ENCODE results near the gene APOBEC3B.
"Not testable (repeated sequence)": the region's sequence is repeated elsewhere in the genome, so short reads cannot be mapped to it uniquely, and the experiment has no call there.

APOBEC3B gene

DNA sequence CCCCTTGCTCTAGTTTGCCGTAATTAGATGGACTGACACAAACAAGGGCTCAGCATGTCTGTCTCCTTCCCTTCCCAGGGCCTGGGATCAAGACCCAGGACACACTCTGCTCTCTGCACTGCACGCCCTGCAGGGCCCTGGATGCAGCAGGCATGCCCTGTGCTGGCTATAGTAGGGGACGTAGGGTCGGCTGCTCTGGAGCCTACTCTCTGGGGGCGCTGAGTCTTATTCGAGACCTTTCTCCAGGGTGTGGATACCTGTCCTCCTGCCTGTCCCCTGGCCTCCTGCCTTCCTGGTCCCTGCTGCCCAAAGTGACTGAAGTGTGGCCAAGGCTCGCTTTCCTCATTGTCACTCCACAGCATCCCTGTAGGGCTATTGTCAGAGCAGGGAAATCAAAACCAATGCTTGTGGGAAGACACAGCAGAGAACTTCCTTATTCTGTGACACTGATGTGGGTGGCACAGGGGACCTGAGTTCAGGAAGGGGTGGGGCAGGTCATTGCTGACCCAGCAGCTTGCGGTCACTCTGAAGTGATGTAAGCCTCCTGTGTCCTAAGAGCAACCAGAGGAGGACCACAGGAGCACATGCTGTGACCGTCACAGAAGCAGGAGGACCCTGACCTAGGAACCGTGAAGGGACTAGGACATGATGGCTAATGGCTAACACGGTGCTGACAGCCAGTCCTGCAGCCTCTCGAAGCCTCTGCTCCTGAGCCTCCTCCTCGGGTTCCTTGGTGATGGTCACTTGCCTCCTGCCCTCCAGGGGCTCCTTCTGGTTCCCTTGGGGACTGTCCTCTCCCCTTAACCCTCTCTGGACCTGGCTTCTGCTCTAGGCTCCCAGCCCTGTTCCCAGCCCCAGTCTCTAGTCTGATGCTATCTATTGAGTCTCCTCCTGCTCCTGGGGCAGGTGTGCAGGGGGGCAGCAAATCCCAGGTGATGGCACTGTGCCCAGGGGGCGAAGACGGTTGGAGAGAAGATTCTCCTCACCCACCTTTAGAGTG lies 14.4 kb upstream of the APOBEC3B start:
- DNase-seq = no peak

DNA sequence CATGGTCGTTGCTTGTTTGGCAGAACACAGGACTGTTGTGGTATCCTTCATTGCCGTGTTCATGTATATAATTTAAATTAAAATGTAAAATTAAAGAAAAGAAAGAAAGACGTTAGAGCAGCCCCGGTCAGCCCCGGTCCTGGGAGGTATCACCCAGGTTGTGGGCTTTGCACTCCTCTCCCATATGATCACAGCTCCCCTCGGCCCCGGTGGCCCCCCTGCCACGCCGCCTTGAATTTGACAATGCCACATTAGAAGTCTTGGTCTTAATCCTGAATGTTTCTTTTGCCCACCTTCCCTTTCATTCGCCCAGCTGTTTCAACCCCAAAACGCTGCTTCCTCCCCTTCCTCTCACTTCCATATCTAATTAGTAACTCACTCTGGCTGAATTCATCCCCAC lies 13.3 kb upstream of the APOBEC3B start:
- DNase-seq = no peak

DNA sequence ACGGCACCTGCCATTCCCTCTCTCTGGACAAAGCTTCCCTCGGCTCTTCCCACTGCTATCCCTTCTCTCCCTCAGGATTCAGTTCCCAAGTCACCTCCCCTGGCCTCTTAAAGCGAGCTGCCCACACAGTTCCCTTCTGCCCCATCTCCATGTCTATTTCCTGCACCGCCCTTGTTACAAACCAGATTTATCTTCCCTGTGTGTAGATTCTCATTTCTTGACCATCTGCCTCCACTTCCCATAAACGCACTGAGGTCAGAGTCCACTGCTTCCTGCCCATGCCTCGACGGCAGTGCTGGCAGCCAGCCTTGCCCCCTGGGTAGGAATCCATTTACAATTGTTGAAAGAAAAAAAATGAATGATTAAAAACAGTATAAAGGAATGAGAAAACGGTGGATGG lies 11.6 kb upstream of the APOBEC3B start:
- no peak for DNase-seq

DNA sequence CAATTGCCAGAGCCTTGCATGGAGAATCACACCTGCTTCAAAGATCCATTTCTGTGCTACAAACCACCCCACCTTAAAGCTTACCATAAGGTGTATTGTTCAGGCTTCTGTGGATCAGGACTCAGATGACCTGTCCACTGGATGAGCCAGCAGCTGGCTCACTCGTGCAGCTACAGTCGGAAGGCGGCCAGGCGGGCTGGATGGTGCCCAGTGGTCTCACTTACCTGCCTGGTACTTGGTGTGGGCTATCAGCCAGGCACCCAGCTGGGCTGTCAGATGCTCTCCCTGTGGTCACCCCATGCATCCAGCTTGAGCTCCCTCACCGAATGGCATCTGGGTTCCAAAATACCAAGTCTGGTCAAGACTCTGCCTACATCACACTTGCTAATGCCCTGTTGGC lies 10.9 kb upstream of the APOBEC3B start:
- DNase-seq = no peak

- DNase-seq = no peak
Observed at GRCh38 chr22:38971791-38972190, 10.4 kb upstream of the APOBEC3B start.

DNA sequence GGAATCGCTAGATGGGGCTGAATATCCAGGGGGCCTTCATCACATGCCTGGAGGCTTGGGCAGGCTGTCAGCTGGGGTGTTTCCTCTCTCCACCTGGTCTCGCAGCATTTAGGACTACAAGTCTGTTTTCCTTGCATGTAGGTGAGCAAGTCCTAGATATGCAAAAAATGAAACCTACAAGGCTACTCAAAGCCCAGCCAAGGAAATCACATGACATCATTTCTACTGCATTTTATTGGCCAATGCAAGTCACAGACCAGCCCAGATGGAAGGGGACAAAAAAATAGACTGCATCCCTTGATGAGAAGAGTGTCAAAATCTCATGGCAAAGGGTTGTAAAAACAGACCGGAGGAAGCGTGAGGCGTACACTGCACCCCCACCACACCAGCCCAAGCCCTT lies 9.6 kb upstream of the APOBEC3B start:
- no peak for DNase-seq

- DNase-seq = peak; percentile 51
Observed at GRCh38 chr22:38973289-38974169, 8.6 kb upstream of the APOBEC3B start.

DNA sequence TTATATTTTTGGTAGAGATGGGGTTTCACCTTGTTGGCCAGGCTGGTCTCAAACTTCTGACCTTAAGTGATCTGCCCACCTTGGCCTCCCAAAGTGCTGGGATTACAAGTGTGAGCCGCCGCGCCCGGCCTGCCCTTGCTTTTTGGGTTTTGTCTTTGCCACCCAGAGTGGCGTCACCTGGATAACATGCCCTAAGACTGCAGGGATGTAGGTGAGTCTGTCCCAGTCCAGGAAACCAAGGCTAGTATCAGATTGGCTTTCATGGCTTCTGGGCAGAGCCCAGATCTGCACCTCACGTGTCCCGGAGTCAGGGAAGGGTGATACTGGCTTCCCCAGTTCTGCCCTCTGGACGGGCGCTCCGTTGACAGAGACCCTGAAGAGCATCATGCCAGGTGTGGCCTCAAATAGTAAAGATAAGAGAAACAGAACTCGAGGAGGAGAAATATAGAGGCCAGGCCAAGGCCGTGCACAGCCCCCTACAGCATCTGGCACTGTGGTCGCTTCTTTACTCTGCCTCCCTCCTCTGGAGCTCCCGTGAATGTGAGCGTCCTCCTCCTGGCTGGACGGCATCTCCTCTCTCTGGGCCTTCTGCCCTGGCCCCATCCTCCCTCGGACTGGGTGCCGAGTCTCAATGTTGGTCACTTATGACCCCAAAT lies 7.8 kb upstream of the APOBEC3B start:
- no peak for DNase-seq

DNA sequence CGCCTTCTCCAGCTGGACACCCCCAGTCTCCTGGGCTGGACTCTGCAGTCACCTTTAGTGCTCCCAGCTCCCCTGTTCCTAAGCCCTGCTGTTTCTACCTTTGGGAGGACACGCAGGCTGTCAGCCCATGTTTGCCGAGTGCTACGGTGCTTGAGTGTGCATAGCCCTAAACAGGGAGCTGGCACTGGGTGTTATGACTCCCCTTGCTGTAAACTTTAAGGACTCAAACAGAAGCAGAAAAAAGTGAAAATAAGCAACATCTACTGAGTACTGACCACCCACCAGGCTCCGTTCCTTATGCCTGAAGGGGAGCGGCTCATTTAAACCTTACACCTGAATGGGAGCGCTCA lies 7.3 kb upstream of the APOBEC3B start:
- DNase-seq = no peak

DNA sequence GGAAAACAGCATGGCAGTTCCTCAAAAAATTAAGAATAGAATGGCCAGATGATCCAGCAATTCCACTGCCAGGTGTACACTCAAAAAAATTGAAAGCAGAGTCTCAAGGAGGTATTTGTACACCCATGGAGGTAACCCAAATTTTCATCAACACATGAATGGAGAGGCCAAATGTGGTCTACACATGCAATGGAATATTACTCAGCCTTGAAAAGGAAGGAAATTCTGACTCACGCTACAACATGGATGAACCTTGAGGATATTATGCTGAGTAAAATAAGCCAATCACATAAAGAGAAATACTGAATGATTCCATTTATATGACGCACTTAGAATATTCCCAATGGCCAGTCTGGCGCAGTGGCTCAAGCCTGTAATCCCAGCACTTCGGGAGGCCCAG lies 4.9 kb upstream of the APOBEC3B start:
- not testable (repeated sequence) for DNase-seq

DNA sequence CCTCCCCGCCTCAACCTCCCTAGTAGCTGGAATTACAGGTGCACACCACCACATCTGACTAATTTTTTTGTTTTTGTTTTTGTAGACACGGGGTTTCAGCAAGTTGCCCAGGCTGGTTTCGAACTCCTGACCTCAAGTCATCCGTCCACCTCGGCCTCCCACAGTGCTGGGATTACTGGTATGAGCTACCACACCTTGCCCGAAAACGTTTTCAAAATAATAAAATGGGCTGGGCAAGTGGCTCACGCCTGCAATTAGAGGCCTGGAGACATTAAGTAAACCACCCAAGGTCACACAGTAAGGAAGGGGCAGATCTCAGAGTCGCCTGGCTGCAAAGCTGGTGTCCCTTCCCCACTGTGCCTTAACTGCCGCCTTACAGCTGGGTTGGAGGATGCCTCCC lies 1.6 kb upstream of the APOBEC3B start:
- not testable (repeated sequence) for DNase-seq

DNA sequence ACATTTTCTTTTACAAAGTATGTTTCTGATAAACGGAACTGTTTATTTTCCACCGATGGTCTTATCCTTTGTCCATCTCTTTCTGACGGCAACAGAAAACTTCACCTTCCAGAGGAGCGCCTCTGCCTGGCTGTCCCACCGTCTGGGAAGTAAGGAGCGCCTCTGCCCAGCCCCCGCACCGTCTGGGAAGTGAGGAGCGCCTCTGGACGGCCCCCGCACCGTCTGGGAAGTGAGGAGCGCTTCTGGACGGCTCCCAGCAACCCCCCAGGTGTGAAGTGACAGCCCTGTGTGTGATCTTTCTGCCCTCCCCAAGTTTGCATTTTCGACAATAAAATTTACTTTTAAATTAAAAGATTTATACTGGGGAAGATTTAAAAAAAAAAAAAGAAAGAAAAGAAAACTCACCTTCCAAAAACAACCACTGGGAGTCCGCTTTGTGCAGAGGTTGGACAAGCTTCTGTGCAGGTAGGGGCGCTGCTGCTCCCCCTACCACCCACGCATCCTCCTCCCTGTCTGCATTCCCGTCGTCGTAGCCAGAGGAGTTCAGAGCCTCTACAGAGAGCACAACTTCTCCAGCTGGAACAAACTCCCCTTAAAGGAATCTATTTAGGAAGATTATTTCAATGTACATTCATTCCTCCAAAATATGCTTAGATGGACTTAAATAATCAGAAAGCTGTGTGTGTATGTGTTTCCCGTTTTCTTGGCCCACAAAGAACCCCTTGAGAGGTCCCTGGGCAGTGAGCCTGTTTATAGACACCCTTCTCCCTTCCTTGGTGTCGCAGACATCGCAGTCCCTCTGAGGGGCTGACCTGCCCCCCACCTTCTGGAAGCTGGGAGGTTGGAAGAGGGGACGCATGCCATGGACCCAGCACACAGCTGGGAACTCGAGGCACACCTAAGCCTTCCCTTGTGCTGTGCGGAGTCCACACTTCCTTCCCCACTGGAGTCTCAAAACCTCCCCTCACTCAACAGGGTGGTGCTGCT lies 849 bp upstream of the APOBEC3B start:
- DNase-seq = no peak

DNA sequence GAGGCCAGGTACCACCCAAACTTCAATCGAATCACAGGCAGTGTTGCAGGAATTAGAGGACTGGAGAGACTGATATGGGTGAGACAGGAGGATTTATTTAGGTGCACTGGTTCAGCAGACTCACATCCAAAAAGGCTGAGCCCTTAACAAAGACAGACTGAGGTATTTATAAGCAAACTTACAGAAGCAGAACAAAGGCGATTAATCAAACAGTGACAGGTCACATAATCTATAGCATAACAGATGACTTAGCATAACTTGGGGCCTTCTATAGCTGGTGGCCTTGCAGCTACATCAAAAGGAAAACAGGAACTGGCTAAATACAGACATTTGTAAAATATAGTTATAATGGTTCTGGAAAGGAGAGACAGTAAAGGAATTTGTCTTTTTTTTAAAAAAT lies 2.1 kb downstream of the APOBEC3B start:
- DNase-seq = no peak

DNA sequence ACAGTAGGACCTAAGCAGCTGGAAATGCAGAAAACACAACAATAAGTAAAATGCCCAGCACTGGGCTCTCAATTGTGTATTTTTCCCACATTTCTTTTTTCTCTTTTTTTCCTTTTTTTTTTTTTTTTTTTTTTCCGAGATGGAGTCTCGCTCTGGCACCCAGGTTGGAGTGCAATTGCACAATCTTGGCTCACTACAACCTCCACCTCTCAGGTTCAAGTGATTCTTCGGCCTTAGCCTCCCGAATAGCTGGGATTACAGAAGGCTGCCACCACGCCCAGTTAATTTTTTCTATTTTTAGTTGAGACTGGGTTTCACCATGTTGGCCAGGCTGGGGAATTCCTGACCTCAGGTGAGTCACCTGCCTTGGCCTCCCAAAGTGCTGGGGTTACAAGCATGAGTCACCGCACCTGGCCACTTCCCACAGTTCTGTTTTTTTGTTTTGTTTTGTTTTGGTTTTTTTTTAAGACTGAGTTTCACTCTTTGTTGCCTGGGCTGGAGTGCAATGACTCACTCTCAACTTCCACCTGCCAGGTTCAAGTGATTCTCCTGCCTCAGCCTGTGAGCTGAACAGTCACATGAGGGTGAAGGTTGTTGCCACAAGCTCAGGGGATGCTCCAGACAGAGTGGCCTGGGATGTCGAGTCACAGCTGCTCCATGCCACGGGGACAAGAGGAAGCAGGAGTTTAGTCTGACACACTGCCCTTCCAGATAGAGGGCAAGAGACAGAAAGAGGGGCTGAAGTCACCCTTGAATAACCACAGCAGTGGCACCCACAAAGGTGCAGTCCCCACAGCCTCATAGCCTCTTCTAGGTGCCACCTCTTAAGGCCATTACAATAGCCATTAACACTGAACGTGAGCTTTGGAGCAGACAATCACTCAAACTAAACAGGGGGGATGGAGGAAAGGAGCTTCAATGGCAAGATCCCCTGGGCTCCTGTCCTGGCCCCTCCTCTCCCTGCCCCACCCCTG lies 2.9 kb downstream of the APOBEC3B start:
- DNase-seq = peak; percentile 79

GRCh38 chr22:38986629-38987028 lies 4.5 kb downstream of the APOBEC3B start:
- no peak for DNase-seq

DNA sequence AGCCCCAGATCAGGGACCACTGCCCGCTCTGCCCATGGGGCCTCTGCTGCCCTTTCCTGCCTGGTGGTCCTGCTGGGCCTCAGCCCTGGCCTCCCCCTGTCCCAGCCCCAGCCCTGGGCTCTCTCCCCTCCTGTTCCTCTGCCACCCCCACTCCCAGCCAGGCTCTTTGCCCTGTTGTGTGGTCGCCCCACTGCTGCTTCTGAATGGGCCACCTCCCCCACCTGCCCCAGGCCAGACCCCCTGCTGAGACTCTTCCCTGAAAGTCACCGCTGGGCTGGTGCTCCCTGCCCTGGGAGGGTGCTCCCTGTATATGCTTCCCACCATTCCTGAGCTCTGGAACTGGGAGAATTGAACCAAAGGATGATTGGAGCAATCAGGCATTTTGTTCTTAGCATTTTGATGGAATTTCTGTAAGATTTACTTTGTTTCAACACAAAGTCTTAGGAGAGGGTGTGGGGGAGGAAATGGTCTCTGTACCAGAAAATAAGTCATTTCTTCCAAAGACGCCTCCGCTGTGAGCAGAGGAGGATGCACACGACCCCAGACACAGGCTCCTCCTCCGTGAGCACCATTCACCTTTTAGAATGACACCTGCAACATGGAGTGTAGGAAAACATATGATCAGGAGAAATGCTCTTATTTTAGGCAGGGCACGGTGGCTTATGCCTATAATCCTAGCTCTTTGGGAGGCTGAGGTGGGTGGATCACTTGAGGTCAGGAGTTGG lies 5.2 kb downstream of the APOBEC3B start:
- DNase-seq = no peak

- DNase-seq = no peak
Observed at GRCh38 chr22:38989466-38989865, 7.3 kb downstream of the APOBEC3B start.

GRCh38 chr22:38992871-38993371 lies 10.8 kb downstream of the APOBEC3B start:
- DNase-seq = not testable (repeated sequence)

- no peak for DNase-seq
Observed at GRCh38 chr22:38996105-38996504, 14.0 kb downstream of the APOBEC3B start.

GRCh38 chr22:38997518-38997917 lies 15.4 kb downstream of the APOBEC3B start:
- no peak for DNase-seq

Data from activated naive CD4-positive, alpha-beta T cell treated with anti-CD3 and anti-CD28 coated beads, Interleukin-2, amount 50 U/mL, for 16 hours (primary cell).